ENCODE measurements around the gene SLC22A1.

- TF ChIP-seq CTCF (IDR thresholded peaks at IDR 0.05) (no peak), EZH2 (IDR thresholded peaks at IDR 0.05; ENCODE audit: borderline replicate concordance, insufficient read depth, low read depth, low read length, poor library complexity, severe bottlenecking) (no peak)
Measured at GRCh38 chr6:160198606-160199211, 77.1 kb downstream of the SLC22A1 start.

Data from B cell (primary cell).